PC-9 (cell line): ENCODE measurements around the gene SOS1. TPM values are rescaled to one million over a fixed set of nuclear protein-coding genes. Genes with fewer than 3 reads are reported as not detected.
A peak's percentile ranks its signal among the peaks of the same experiment; 100 is the strongest.

Experiments used
- BruUV-seq: library from RNA; stranded (reverse); fragments of 400-500 nt; replicated peaks from 2 replicates; lab custom pipeline; 2021; lab: Mats Ljungman, UMichigan
- CTCF ChIA-PET: fragments of 300-600 bp; sonication (Branson Sonifier 250); formaldehyde crosslinking; loops from one replicate; lab custom pipeline; 2022; ENCODE audit warnings: antibody characterized with exemption; lab: Charles Lee
- POLR2A ChIA-PET: fragments of 300-600 bp; sonication (Branson Sonifier 250); formaldehyde crosslinking; loops from one replicate; lab custom pipeline; 2022; ENCODE audit warnings: antibody characterized with exemption; ENCODE audit not compliant: unreplicated experiment; lab: Charles Lee
- DNase-seq, 2 experiments: peaks; one replicate each; pipeline versions ENCODE4 v3.0.0 to v3.0.0-alpha.2; 2015 to 2022; ENCODE audit warnings: mixed read lengths in 1 of 2
- H2AFZ ChIP-seq: fragments of 200-600 bp; sonication (generic); 2 replicates; pipeline ENCODE4 v1.8.1; 2017; ENCODE audit warnings: antibody characterized with exemption
- H3F3A ChIP-seq: fragments of 200-600 bp; sonication (generic); 2 replicates; pipeline ENCODE4 v1.8.1; 2017; ENCODE audit warnings: antibody characterized with exemption, mild to moderate bottlenecking, low read depth; ENCODE audit not compliant: insufficient read depth
- H3K27ac ChIP-seq: fragments of 200-600 bp; sonication (generic); 2 replicates; pipeline ENCODE4 v1.6.1; 2016; ENCODE audit warnings: mixed run types
- H3K27me3 ChIP-seq: fragments of 200-600 bp; sonication (generic); 2 replicates; pipeline ENCODE4 v1.6.1; 2016; ENCODE audit warnings: low read depth, mixed run types; ENCODE audit not compliant: insufficient read depth
- H3K36me3 ChIP-seq: fragments of 200-600 bp; sonication (generic); 2 replicates; pipeline ENCODE4 v1.6.1; 2016; ENCODE audit warnings: low read depth, mixed run types
- H3K4me1 ChIP-seq: fragments of 200-600 bp; sonication (generic); replicated peaks from 2 replicates; pipeline ENCODE4 v1.6.1; 2016; ENCODE audit warnings: mixed run types; ENCODE audit not compliant: insufficient read depth
- H3K4me2 ChIP-seq: fragments of 200-600 bp; sonication (generic); 2 replicates; pipeline ENCODE4 v1.6.1; 2017; ENCODE audit warnings: mixed run types
- H3K4me3 ChIP-seq: fragments of 200-600 bp; sonication (generic); 2 replicates; pipeline ENCODE4 v1.6.1; 2016; ENCODE audit warnings: mixed run types
- H3K79me2 ChIP-seq: fragments of 200-600 bp; sonication (generic); 2 replicates; pipeline ENCODE4 v1.6.1; 2017; ENCODE audit warnings: low read depth, mixed run types
- H3K9me2 ChIP-seq: fragments of 200-600 bp; sonication (generic); 2 replicates; pipeline ENCODE4 v1.8.1; 2017; ENCODE audit warnings: mild to moderate bottlenecking; ENCODE audit not compliant: insufficient read depth
- H3K9me3 ChIP-seq: fragments of 200-600 bp; sonication (generic); 2 replicates; pipeline ENCODE4 v1.8.1; 2016; ENCODE audit warnings: low read depth; ENCODE audit not compliant: insufficient read depth
- H4K20me1 ChIP-seq: fragments of 200-600 bp; sonication (generic); 2 replicates; pipeline ENCODE4 v1.8.1; 2017; ENCODE audit not compliant: insufficient read depth
- CTCF ChIP-seq: fragments of 200-600 bp; sonication (generic); conservative IDR thresholded peaks from 2 replicates; pipeline ENCODE4 v1.6.1; 2017; ENCODE audit warnings: mixed run types, antibody characterized with exemption, mild to moderate bottlenecking, moderate library complexity
- EZH2 ChIP-seq: fragments of 200-600 bp; sonication (generic); IDR thresholded peaks from 2 replicates; pipeline ENCODE4 v1.8.0; 2017; ENCODE audit warnings: antibody characterized with exemption, low read depth
- intact Hi-C: fragments of 100-400 bp; cut with micrococcal nuclease; formaldehyde crosslinking; loops from one replicate; pipeline ENCODE4 v1.10.0; 2022; ENCODE audit not compliant: unreplicated experiment
- total RNA-seq: library from RNA; stranded (reverse); gene quantifications from 2 replicates; pipeline ENCODE4 v1.2.3, GENCODE V29; 2021

The SOS1 gene
- total RNA-seq, 1 experiment from 2014 or later: 34.7 TPM

DNA sequence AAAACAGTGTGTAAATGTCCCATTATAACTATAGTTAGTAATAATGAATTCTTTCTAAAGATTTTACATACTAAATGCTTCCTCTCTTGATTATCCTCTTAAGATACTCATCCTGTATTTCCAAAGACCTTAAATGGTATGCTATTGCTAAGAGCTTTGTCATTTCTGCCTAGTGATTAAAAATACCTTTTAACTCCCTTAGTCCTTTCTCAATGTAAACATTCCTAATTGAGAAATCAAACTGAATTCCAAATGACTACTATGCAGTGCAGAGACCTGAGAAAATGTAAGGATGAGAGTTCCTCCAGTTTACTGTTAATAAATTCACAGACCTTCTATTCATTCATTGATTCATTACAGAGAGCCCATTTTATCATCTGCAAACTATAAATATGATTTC lies 86.9 kb downstream of the SOS1 start:
- H3K4me2 ChIP-seq: no peak overlapping the region
- no peak overlapping the region for H3K27ac ChIP-seq
- intact Hi-C loops: no loop called here
- no peak overlapping the region for H3K4me3 ChIP-seq
- no peaks in the 10 kb centered on the region for H4K20me1 ChIP-seq
- POLR2A ChIA-PET: no interaction called here
- H3K79me2 ChIP-seq: no peaks in the 10 kb centered on the region
- H2AFZ ChIP-seq: no peak overlapping the region
- CTCF ChIA-PET: no interaction called here
- no TSS peak for BruUV-seq
- no peaks in the 10 kb centered on the region for H3K9me3 ChIP-seq
- peak in 1 of 2 experiments; percentile 53 for DNase-seq
- TF ChIP-seq CTCF (no peak), EZH2 (no peak)
- H3K36me3 ChIP-seq: no peaks in the 10 kb centered on the region
- peaks cover 10% of the 10 kb centered on the region; the same call in 1 of the 2 replicates for H3K4me1 ChIP-seq
- no peaks in the 10 kb centered on the region for H3K27me3 ChIP-seq
- no peaks in the 10 kb centered on the region for H3K9me2 ChIP-seq
- no peaks in the 10 kb centered on the region for H3F3A ChIP-seq

DNA sequence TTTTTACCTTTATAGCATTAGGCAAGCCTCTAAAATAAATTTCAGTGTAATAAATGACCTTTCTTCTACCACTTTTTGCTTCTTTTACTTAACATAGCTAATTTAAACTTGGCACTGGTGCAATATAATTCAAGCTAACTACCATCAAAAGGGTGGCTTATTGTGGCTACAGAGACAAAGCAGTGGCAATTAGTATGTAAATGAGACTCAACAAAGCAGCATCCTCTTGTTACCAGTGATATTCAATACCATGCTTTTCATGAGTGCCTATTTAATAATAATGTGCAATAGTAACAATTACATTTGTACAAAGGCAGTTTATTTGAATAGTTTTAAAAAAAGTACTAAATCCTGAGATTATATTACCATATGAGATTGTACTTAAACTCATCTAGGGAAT lies 93.4 kb downstream of the SOS1 start:
- Histone ChIP-seq H3K4me1 (peaks cover 3% of the 10 kb centered on the region; the same call in 1 of the 2 replicates), H3K4me2 (no peak overlapping the region), H3K27me3 (no peaks in the 10 kb centered on the region), H3F3A (no peaks in the 10 kb centered on the region), H3K36me3 (peaks cover 18% of the 10 kb centered on the region; the same call in 1 of the 2 replicates), H3K4me3 (no peak overlapping the region), H3K27ac (no peak overlapping the region), H3K9me2 (no peaks in the 10 kb centered on the region), H4K20me1 (no peaks in the 10 kb centered on the region), H3K9me3 (no peaks in the 10 kb centered on the region), H2AFZ (no peak overlapping the region), H3K79me2 (no peaks in the 10 kb centered on the region)
- intact Hi-C loops: no loop called here
- ChIA-PET POLR2A (no interaction called here), CTCF (no interaction called here)
- DNase-seq: no peak
- no TSS peak for BruUV-seq
- no peak for TF ChIP-seq CTCF
- no peak for TF ChIP-seq EZH2

GRCh38 chr2:39024833-39025232 lies 96.0 kb downstream of the SOS1 start:
- DNase-seq: peak in 1 of 2 experiments; percentile 73
- Histone ChIP-seq H3K4me1 (no peaks in the 10 kb centered on the region), H4K20me1 (no peaks in the 10 kb centered on the region), H3K27ac (no peak overlapping the region), H3K79me2 (no peaks in the 10 kb centered on the region), H3K9me3 (no peaks in the 10 kb centered on the region), H3K36me3 (peaks cover 21% of the 10 kb centered on the region; the same call in 1 of the 2 replicates), H2AFZ (no peak overlapping the region), H3K9me2 (no peaks in the 10 kb centered on the region), H3F3A (no peaks in the 10 kb centered on the region), H3K4me2 (no peak overlapping the region), H3K27me3 (no peaks in the 10 kb centered on the region), H3K4me3 (no peak overlapping the region)
- CTCF ChIA-PET: no interaction called here
- POLR2A ChIA-PET: no interaction called here
- intact Hi-C loops: no loop called here
- no peak for TF ChIP-seq CTCF
- TF ChIP-seq EZH2: no peak
- no TSS peak for BruUV-seq
